ENCODE measurements around the gene TPP1.

The TPP1 gene

GRCh38 chr11:6626971-6627761, 7.9 kb upstream of the TPP1 start:
- FAIRE-seq, result no peak

GRCh38 chr11:6625832-6626420, 6.7 kb upstream of the TPP1 start:
- FAIRE-seq, result no peak

- no peak for FAIRE-seq
Measured at GRCh38 chr11:6625156-6625831, 6.1 kb upstream of the TPP1 start.

GRCh38 chr11:6623391-6624363, 4.5 kb upstream of the TPP1 start:
- FAIRE-seq, result no peak

GRCh38 chr11:6622261-6623171, 3.3 kb upstream of the TPP1 start:
- no peak for FAIRE-seq

- no peak for FAIRE-seq
Measured at GRCh38 chr11:6621711-6622211, 2.5 kb upstream of the TPP1 start.

- no peak for FAIRE-seq
Measured at GRCh38 chr11:6620636-6621035, 1.4 kb upstream of the TPP1 start.

GRCh38 chr11:6618117-6619003, 862 bp downstream of the TPP1 start:
- FAIRE-seq, result no peak

- FAIRE-seq, result no peak
Measured at GRCh38 chr11:6617315-6617781, 1.9 kb downstream of the TPP1 start.

- FAIRE-seq, result no peak
Measured at GRCh38 chr11:6616596-6617250, 2.5 kb downstream of the TPP1 start.

GRCh38 chr11:6615882-6616585, 3.2 kb downstream of the TPP1 start:
- FAIRE-seq, result no peak

- FAIRE-seq, result no peak
Measured at GRCh38 chr11:6615046-6615445, 4.2 kb downstream of the TPP1 start.

GRCh38 chr11:6614446-6614845, 4.8 kb downstream of the TPP1 start:
- FAIRE-seq, result no peak

GRCh38 chr11:6613496-6613895, 5.7 kb downstream of the TPP1 start:
- no peak for FAIRE-seq

- FAIRE-seq, result no peak
Measured at GRCh38 chr11:6612213-6613041, 6.8 kb downstream of the TPP1 start, which contains the start of gene TAF10. TSS of gene TAF10 (minus strand) at chr11:6612216. CDS start at chr11:6612189, 27 bp downstream.

- no peak for FAIRE-seq
Measured at GRCh38 chr11:6611963-6612212, 7.3 kb downstream of the TPP1 start.

GRCh38 chr11:6611092-6611962, 7.9 kb downstream of the TPP1 start:
- no peak for FAIRE-seq

Data from TTC549 (cell line).